Measurements from ENCODE around the gene ARMC9.

ARMC9 gene

GRCh38 chr2:231355508-231356465, 157.4 kb downstream of the ARMC9 start:
- FAIRE-seq = no peak
- no peak for DNase-seq (ENCODE audit: insufficient read length, low spot score)
- TF ChIP-seq CTCF (IDR thresholded peaks at IDR 0.05; ENCODE audit: insufficient read depth, missing control alignments) = no peak

GRCh38 chr2:231356466-231356844, 158.0 kb downstream of the ARMC9 start:
- FAIRE-seq (no peak), DNase-seq (ENCODE audit: insufficient read length, low spot score) (no peak)
- TF ChIP-seq CTCF (IDR thresholded peaks at IDR 0.05; ENCODE audit: insufficient read depth, missing control alignments) = no peak

GRCh38 chr2:231357048-231357447, 158.6 kb downstream of the ARMC9 start:
- FAIRE-seq = no peak
- TF ChIP-seq CTCF (IDR thresholded peaks at IDR 0.05; ENCODE audit: insufficient read depth, missing control alignments) = no peak
- no peak for DNase-seq (ENCODE audit: insufficient read length, low spot score)

- no peak for TF ChIP-seq CTCF (IDR thresholded peaks at IDR 0.05; ENCODE audit: insufficient read depth, missing control alignments)
- no peak for DNase-seq (ENCODE audit: insufficient read length, low spot score)
- FAIRE-seq = no peak
Measured at GRCh38 chr2:231357931-231358330, 159.5 kb downstream of the ARMC9 start.

- FAIRE-seq = no peak
- no peak for DNase-seq (ENCODE audit: insufficient read length, low spot score)
- no peak for TF ChIP-seq CTCF (IDR thresholded peaks at IDR 0.05; ENCODE audit: insufficient read depth, missing control alignments)
Measured at GRCh38 chr2:231359441-231359840, 161.0 kb downstream of the ARMC9 start.

GRCh38 chr2:231359948-231360347, 161.5 kb downstream of the ARMC9 start:
- DNase-seq (ENCODE audit: insufficient read length, low spot score) (peak; percentile 62), FAIRE-seq (no peak)
- TF ChIP-seq CTCF (IDR thresholded peaks at IDR 0.05; ENCODE audit: insufficient read depth, missing control alignments) = no peak

- no peak for TF ChIP-seq CTCF (IDR thresholded peaks at IDR 0.05; ENCODE audit: insufficient read depth, missing control alignments)
- no peak for FAIRE-seq
- DNase-seq (ENCODE audit: insufficient read length, low spot score) = no peak
Measured at GRCh38 chr2:231360401-231360800, 162.0 kb downstream of the ARMC9 start.

Measured in D721Med (cell line).